Measurements from ENCODE around the gene GARIN5B.

GARIN5B gene

DNA sequence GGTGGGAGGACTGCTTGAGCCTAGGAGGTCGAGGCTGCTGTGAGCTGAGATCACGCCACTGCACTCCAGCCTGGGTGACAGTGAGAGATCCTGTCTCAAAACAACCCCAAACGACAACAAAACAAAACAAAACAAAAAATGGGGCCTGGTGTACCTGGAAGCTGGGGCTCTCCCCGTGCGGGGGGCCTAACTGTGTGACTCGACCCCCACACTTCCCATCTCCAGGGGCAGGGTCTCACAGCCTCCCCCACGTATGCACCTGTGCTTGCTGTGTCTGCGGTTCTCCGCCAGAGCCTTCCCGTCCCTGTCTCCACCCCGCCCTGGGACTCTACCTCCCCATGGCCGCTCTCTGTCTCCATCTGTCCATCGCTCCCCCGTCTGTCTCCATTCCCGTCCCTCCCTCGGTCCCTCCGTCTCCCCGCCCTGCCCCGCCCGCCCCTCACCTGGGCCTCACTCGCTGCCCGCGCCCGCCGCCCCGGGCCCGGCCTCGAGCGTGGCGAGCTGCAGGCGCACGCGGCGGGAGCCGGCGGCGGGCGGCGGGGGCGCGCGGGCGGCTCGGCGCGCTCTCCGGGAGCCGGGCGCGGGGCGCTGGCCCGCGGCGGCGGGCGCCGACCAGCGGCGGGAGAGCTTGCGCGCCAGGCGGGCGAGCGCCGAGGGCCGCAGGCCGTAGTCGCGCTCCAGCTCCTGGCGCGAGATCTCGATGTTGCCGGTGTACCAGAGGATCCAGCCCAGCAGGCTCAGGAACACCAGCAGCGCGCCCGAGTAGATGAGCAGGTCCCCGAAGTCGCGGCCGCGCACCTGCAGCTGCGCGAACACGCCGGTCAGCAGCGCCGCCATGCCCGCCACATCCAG, 20.4 kb upstream of the GARIN5B start:
- Histone ChIP-seq H3K4me3 (ENCODE audit: severe bottlenecking) (peak overlapping the region; percentile 73), H3K36me3 (ENCODE audit: low read depth) (peaks cover 31% of the 10 kb centered on the region), H3K27me3 (ENCODE audit: insufficient read depth, poor library complexity, severe bottlenecking) (no peaks in the 10 kb centered on the region), H3K9me3 (ENCODE audit: severe bottlenecking) (no peaks in the 10 kb centered on the region), H3K27ac (ENCODE audit: poor library complexity, severe bottlenecking) (peak overlapping the region; percentile 93), H3K4me1 (ENCODE audit: insufficient read depth, poor library complexity, severe bottlenecking) (peaks cover 9% of the 10 kb centered on the region)
- TF ChIP-seq, protein P1, sequence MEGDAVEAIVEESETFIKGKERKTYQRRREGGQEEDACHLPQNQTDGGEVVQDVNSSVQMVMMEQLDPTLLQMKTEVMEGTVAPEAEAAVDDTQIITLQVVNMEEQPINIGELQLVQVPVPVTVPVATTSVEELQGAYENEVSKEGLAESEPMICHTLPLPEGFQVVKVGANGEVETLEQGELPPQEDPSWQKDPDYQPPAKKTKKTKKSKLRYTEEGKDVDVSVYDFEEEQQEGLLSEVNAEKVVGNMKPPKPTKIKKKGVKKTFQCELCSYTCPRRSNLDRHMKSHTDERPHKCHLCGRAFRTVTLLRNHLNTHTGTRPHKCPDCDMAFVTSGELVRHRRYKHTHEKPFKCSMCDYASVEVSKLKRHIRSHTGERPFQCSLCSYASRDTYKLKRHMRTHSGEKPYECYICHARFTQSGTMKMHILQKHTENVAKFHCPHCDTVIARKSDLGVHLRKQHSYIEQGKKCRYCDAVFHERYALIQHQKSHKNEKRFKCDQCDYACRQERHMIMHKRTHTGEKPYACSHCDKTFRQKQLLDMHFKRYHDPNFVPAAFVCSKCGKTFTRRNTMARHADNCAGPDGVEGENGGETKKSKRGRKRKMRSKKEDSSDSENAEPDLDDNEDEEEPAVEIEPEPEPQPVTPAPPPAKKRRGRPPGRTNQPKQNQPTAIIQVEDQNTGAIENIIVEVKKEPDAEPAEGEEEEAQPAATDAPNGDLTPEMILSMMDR (IDR thresholded peaks at IDR 0.05; ENCODE audit: poor library complexity, severe bottlenecking): peak; percentile 52
- DNase-seq (ENCODE audit: low spot score): no peak
- peak; percentile 35 for ATAC-seq (ENCODE audit: low read depth)

DNA sequence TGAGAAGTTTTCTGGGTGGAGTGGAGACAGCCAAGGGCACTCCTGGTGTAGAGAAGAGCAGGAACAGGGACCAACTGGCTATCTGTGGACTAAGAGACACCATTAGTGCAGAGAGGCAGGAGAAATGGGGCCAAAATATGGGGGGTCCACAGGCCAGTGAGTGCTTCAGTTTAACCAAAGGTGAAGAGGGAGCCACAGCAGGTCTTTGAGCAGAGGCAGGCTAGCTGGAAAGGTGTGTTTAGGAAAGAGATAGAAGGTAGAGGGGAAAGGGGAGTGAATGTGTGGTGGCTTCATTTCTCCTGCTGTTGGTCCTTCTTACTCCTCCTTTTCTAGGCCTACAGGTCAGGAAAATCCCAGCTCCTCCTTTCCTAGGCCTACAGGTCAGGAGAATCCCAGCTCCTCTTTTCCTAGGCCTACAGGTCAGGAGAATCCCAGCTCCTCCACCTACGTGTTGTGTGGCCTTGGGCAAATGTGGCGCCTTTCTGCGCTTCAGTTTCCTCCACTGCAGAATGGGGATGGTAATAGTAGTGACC, 19.5 kb upstream of the GARIN5B start:
- no peak for ATAC-seq (ENCODE audit: low read depth)
- peak overlapping the region; percentile 93 for H3K27ac ChIP-seq (ENCODE audit: poor library complexity, severe bottlenecking)
- TF ChIP-seq, protein P1 (IDR thresholded peaks at IDR 0.05; ENCODE audit: poor library complexity, severe bottlenecking): no peak
- peak overlapping the region; percentile 73 for H3K4me3 ChIP-seq (ENCODE audit: severe bottlenecking)
- peaks cover 7% of the 10 kb centered on the region for H3K4me1 ChIP-seq (ENCODE audit: insufficient read depth, poor library complexity, severe bottlenecking)
- no peaks in the 10 kb centered on the region for H3K9me3 ChIP-seq (ENCODE audit: severe bottlenecking)
- H3K27me3 ChIP-seq (ENCODE audit: insufficient read depth, poor library complexity, severe bottlenecking): no peaks in the 10 kb centered on the region
- DNase-seq (ENCODE audit: low spot score): no peak
- H3K36me3 ChIP-seq (ENCODE audit: low read depth): peaks cover 22% of the 10 kb centered on the region

DNA sequence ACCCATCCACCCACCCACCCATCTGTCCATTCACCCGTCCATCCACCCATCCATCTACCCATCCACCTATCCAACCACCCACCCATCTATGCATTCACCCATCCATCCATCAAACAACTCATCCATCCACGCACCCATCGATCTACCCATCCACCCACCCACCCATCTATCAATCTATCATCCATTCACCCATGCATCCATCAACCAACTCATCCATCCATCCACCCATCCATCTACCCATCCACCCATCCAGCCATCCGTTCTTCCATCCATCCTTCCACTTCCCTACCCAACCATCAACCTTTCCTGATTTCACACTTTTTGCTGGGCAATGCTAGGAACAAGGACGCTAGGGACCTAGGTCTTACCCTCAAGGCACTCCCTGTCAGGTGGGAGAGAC, 19.0 kb upstream of the GARIN5B start:
- Histone ChIP-seq H3K27ac (ENCODE audit: poor library complexity, severe bottlenecking) (no peak overlapping the region), H3K4me3 (ENCODE audit: severe bottlenecking) (no peak overlapping the region), H3K9me3 (ENCODE audit: severe bottlenecking) (no peaks in the 10 kb centered on the region), H3K4me1 (ENCODE audit: insufficient read depth, poor library complexity, severe bottlenecking) (peaks cover 5% of the 10 kb centered on the region), H3K36me3 (ENCODE audit: low read depth) (peaks cover 16% of the 10 kb centered on the region), H3K27me3 (ENCODE audit: insufficient read depth, poor library complexity, severe bottlenecking) (no peaks in the 10 kb centered on the region)
- DNase-seq (ENCODE audit: low spot score) (no peak), ATAC-seq (ENCODE audit: low read depth) (no peak)
- TF ChIP-seq, protein P1 (IDR thresholded peaks at IDR 0.05; ENCODE audit: poor library complexity, severe bottlenecking): no peak

DNA sequence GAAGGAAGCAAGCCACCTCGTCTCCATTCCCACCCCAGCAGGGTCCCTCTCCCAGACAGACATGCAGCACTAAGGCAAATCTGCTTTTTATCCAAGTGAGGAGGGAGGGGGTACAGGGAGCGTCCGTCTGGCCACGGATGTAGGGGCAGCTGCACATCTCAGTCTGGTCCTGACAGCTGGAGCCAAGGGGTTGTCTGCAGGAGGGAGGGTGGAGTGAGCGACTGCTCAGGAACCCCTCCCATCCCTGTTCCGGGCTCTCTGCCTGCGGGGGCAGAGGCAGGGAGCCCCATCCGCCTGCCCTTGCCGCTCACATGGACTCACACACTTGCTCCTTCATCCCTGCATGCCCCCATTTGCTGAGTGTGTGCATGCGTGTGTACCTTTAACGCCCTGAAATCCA, 16.1 kb upstream of the GARIN5B start:
- Histone ChIP-seq H3K36me3 (ENCODE audit: low read depth) (peaks cover 5% of the 10 kb centered on the region; the same call in 1 of the 2 replicates), H3K9me3 (ENCODE audit: severe bottlenecking) (no peaks in the 10 kb centered on the region), H3K4me1 (ENCODE audit: insufficient read depth, poor library complexity, severe bottlenecking) (peaks cover 11% of the 10 kb centered on the region), H3K4me3 (ENCODE audit: severe bottlenecking) (no peak overlapping the region), H3K27ac (ENCODE audit: poor library complexity, severe bottlenecking) (no peak overlapping the region), H3K27me3 (ENCODE audit: insufficient read depth, poor library complexity, severe bottlenecking) (no peaks in the 10 kb centered on the region)
- ATAC-seq (ENCODE audit: low read depth) (no peak), DNase-seq (ENCODE audit: low spot score) (no peak)
- TF ChIP-seq, protein P1 (IDR thresholded peaks at IDR 0.05; ENCODE audit: poor library complexity, severe bottlenecking): no peak

Data from RWPE2 (cell line).